Measurements from ENCODE around the gene FSIP1. TPM values are rescaled to one million over a fixed set of nuclear protein-coding genes. Genes with fewer than 3 reads are reported as not detected.

The FSIP1 gene
- total and polyA plus RNA-seq, 7 donors: 1.1 to 12.6 (median 1.4) TPM

DNA sequence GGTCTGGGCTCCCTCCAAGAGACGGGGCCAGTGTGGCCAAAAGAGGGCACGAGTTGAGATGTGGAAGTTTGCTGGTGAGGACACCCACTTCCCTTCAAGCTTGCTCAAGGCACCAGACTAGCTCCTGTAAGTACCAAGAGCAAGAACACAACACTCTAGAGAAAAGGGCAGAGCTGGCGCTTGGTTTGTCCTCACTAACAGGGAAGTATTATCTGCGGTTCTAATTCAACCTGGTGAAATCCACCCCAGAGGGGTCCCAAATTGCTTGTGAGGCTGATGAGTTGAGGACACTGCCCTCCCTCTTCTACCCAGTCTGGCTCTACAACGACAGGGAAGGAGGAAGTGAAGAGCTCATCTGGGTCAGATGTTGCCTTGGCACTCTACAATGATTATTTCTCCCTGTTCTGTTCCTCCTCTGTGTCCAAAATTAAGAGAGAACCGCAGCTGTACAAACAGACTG is 16.9 kb upstream of the FSIP1 start:
- Histone ChIP-seq H3K27ac (no peak overlapping the region), H3K27me3 (no peaks in the 10 kb centered on the region), H3K4me3 (no peak overlapping the region), H3K9me3 (no peaks in the 10 kb centered on the region), H3K36me3 (no peaks in the 10 kb centered on the region), H3K4me1 (no peaks in the 10 kb centered on the region)
- no peak for DNase-seq
- intact Hi-C loops (cut with DNase I): no loop called here
- WGBS, 2 donors: 64 to 69% methylated on average over 6 of the region's 6 CpGs
- TF ChIP-seq POLR2AphosphoS5 (IDR thresholded peaks at IDR 0.05): no peak
- TF ChIP-seq, protein P1, sequence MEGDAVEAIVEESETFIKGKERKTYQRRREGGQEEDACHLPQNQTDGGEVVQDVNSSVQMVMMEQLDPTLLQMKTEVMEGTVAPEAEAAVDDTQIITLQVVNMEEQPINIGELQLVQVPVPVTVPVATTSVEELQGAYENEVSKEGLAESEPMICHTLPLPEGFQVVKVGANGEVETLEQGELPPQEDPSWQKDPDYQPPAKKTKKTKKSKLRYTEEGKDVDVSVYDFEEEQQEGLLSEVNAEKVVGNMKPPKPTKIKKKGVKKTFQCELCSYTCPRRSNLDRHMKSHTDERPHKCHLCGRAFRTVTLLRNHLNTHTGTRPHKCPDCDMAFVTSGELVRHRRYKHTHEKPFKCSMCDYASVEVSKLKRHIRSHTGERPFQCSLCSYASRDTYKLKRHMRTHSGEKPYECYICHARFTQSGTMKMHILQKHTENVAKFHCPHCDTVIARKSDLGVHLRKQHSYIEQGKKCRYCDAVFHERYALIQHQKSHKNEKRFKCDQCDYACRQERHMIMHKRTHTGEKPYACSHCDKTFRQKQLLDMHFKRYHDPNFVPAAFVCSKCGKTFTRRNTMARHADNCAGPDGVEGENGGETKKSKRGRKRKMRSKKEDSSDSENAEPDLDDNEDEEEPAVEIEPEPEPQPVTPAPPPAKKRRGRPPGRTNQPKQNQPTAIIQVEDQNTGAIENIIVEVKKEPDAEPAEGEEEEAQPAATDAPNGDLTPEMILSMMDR (IDR thresholded peaks at IDR 0.05): no peak

DNA sequence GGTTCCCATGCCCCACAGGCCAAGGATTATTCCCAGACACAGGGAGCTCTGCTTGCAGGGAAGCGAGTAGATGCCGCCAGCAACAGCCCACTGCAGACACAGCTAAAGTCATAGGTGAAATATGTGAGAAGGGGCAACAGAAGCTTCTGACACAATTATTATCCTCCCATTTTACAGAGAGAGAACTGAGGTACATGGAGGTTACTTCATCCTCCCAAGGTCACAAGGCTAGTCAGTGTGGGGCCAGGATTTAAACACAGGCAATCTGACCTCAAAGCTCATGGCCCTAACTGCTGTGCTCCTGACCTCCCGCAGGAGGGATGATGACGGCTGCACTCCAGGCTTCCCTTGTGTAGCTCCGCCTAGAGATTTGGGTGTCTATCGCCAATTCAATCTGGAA is 15.7 kb upstream of the FSIP1 start:
- TF ChIP-seq, protein P1 (IDR thresholded peaks at IDR 0.05): no peak
- TF ChIP-seq POLR2AphosphoS5 (IDR thresholded peaks at IDR 0.05) (no peak), EP300 (IDR thresholded peaks at IDR 0.05) (no peak), POLR2A (IDR thresholded peaks at IDR 0.05) (no peak)
- H3K27ac ChIP-seq: no peak overlapping the region
- DNase-seq: no peak
- H3K4me1 ChIP-seq: no peaks in the 10 kb centered on the region
- H3K27me3 ChIP-seq: no peaks in the 10 kb centered on the region
- no peaks in the 10 kb centered on the region for H3K9me3 ChIP-seq
- intact Hi-C loops (cut with DNase I): no loop called here
- WGBS, 2 donors: 94 to 97% methylated on average over 6 of the region's 6 CpGs
- H3K36me3 ChIP-seq: no peaks in the 10 kb centered on the region
- no peak overlapping the region for H3K4me3 ChIP-seq

DNA sequence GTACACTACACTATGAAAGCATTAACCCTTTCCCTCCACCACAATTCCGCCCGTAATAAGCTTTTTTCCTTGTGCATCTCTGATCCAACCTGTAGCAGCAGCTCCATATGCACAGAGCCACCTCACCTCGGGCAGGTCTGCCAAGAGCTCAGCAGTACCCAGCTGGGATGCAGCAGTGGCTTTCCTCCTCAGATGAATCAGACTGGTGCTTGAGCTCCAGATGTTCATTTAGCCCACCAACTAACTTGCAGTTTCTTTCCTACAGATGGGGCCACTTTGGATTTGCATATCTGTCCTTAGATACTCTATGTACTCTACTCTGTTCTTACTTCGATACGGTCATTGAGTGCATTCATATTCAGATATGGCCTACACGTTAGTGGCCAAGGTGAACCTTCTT is 14.8 kb upstream of the FSIP1 start:
- Histone ChIP-seq H3K36me3 (no peaks in the 10 kb centered on the region), H3K9me3 (no peaks in the 10 kb centered on the region), H3K4me1 (no peaks in the 10 kb centered on the region), H3K27me3 (no peaks in the 10 kb centered on the region), H3K27ac (no peak overlapping the region), H3K4me3 (no peak overlapping the region)
- WGBS, 2 donors: 90 to 91% methylated on average over 6 of the region's 6 CpGs
- TF ChIP-seq, protein P1 (IDR thresholded peaks at IDR 0.05): no peak
- TF ChIP-seq POLR2A (IDR thresholded peaks at IDR 0.05) (no peak), POLR2AphosphoS5 (IDR thresholded peaks at IDR 0.05) (no peak), EP300 (IDR thresholded peaks at IDR 0.05) (no peak)
- intact Hi-C loops (cut with DNase I): no loop called here
- DNase-seq: no peak

DNA sequence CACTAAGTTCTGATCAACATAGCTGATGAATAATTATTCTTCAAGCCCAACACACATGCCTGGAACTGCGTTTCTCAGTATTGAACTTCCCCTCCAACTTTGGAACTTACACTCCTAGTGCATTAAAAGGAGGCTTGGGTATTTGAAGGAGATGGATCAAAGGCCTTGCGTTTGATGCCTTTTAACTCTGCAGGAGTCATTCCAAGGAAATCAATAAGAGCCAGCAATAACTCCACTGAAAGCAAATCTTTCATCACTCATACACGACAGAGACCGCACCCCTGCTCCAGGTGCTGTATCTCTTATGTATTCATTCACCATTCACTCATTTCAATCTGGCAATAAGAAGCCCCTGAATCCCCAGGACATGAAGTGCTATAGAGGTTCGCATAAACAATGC is 14.0 kb upstream of the FSIP1 start:
- Histone ChIP-seq H3K27me3 (no peaks in the 10 kb centered on the region), H3K9me3 (no peaks in the 10 kb centered on the region), H3K36me3 (no peaks in the 10 kb centered on the region), H3K4me3 (no peak overlapping the region), H3K4me1 (no peaks in the 10 kb centered on the region), H3K27ac (no peak overlapping the region)
- WGBS, 2 donors: 81 to 90% methylated on average over 5 of the region's 5 CpGs
- no peak for DNase-seq
- intact Hi-C loops (cut with DNase I): no loop called here
- TF ChIP-seq POLR2A (IDR thresholded peaks at IDR 0.05) (no peak), POLR2AphosphoS5 (IDR thresholded peaks at IDR 0.05) (no peak), EP300 (IDR thresholded peaks at IDR 0.05) (no peak)
- TF ChIP-seq, protein P1 (IDR thresholded peaks at IDR 0.05): no peak

DNA sequence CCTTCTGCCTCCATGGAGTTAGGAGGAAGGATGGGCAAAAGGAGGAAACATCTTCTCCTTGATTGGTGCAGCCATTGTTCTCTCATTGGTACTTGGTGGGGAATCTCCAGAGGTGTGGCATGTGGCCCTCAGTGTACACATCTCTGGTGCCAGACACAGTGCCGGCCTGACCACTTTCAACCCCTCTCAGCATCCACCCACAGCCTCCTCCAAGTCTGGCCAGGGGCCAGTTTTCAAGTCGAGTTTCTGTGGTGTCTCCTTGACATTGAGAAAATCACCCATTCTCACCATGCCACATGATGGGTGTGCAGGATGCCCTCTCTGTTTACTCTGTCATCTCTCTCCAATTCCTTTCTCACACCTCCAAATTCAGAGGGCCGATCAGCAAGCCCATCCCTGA is 12.8 kb upstream of the FSIP1 start:
- H3K36me3 ChIP-seq: no peaks in the 10 kb centered on the region
- TF ChIP-seq, protein P1 (IDR thresholded peaks at IDR 0.05): no peak
- TF ChIP-seq POLR2A (IDR thresholded peaks at IDR 0.05): no peak
- TF ChIP-seq EP300 (IDR thresholded peaks at IDR 0.05): no peak
- no peak for TF ChIP-seq POLR2AphosphoS5 (IDR thresholded peaks at IDR 0.05)
- no peak overlapping the region for H3K27ac ChIP-seq
- no peaks in the 10 kb centered on the region for H3K27me3 ChIP-seq
- no peaks in the 10 kb centered on the region for H3K4me1 ChIP-seq
- DNase-seq: no peak
- H3K9me3 ChIP-seq: no peaks in the 10 kb centered on the region
- intact Hi-C loops (cut with DNase I): no loop called here
- WGBS, 2 donors: 78 to 79% methylated on average over 3 of the region's 3 CpGs
- no peak overlapping the region for H3K4me3 ChIP-seq

All from sigmoid colon (tissue), 7 donors.